LHCN-M2 (cell line): ENCODE measurements around the gene QRFPR. TPM values are rescaled to one million over a fixed set of nuclear protein-coding genes. Genes with fewer than 3 reads are reported as not detected.
"Not testable (repeated sequence)": the region's sequence is repeated elsewhere in the genome, so short reads cannot be mapped to it uniquely, and the experiment has no call there.

Experiments used
- DNase-seq: peaks from one replicate; pipeline ENCODE4 v3.0.0-alpha.2; 2012; ENCODE audit warnings: low read depth
- polyA plus RNA-seq: library from polyadenylated mRNA; unstranded; fragments of >200 nt; gene quantifications from one replicate; pipeline ENCODE4 v1.2.1, GENCODE V29; 2012; ENCODE audit warnings: missing spikeins
- total RNA-seq: library from RNA; depleted of rRNA; stranded (reverse); fragments of >200 nt; gene quantifications from 2 replicates; pipeline ENCODE4 v1.2.3, GENCODE V29; 2014; rRNA removed

The QRFPR gene
- total RNA-seq: not detected in 2 replicates
- not detected for polyA plus RNA-seq

GRCh38 chr4:121380776-121381462 lies at the start of gene QRFPR:
TSS of gene QRFPR (minus strand) at chr4:121381018. CDS start at chr4:121380647, 371 bp downstream.
- DNase-seq: no peak

DNA sequence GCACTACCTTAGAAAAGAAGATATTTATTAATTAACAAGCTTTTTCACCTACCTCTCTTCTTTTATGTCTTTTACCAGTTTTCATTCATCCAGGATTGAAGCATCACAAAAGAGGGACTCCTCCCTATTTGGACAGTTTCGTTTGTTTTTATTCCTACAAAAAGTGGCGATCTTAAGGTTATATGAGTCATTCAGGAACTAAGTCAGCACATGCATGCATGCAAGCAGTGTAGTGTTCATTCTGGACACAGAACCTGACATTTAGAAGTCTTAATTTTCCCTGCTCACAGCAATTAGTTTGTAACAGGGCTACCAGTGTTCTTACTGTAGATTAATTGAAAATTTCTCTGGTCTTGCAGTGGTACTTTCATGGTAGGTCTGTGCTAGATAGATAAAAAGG lies 47.9 kb upstream of the QRFPR start:
- DNase-seq: peak; percentile 19

DNA sequence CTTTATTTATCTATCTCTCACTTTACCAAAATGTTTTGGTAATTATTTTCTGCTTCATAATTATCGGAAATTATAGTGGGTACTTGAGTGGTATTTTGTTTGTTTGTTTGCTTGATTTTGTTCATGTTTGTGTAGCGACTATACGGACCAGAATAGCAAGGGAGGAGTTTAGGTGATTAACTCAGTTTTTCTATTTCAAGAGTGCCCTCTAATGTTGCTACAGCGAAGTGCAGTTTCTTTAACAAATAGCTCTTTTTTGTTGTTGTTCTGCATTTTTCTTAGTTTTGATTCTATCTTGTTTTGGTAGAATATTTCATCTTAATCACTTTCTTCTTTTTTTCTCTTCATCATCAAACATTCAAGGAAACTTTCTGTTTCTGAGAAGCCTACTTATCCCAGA lies 40.8 kb upstream of the QRFPR start:
- DNase-seq: no peak

DNA sequence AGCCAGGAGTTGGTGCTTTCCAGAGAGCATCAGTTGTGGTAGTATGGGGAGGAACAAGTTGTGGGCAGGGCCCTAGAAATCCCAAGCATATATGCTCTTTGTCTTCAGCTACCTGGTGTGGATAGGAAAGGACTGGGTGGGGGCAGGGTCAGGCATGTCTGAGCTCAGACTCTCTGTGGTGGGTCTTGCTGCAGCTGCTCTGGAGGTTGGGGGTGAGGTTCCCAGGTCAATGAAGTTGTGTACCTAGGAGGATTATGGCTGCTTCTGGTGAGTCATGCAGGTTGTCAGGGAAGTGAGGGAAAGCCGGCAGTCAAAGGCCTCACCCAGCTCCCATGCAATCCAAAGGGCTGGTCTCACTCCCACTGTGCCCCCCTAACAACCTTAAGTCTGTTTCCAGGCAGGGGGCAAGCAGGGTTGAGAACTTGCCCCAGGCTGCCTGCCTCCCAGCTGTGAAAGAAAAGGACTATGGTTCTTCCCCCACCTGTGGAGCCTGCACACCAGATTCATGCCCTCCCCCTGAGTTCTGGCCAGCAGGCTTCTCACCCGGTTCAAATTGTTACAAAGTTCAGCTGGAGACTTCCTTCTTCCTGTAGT lies 30.4 kb upstream of the QRFPR start:
- no peak for DNase-seq

- not testable (repeated sequence) for DNase-seq
Measured at GRCh38 chr4:121408567-121408966, 27.7 kb upstream of the QRFPR start.

- no peak for DNase-seq
Measured at GRCh38 chr4:121400632-121401031, 19.8 kb upstream of the QRFPR start.

DNA sequence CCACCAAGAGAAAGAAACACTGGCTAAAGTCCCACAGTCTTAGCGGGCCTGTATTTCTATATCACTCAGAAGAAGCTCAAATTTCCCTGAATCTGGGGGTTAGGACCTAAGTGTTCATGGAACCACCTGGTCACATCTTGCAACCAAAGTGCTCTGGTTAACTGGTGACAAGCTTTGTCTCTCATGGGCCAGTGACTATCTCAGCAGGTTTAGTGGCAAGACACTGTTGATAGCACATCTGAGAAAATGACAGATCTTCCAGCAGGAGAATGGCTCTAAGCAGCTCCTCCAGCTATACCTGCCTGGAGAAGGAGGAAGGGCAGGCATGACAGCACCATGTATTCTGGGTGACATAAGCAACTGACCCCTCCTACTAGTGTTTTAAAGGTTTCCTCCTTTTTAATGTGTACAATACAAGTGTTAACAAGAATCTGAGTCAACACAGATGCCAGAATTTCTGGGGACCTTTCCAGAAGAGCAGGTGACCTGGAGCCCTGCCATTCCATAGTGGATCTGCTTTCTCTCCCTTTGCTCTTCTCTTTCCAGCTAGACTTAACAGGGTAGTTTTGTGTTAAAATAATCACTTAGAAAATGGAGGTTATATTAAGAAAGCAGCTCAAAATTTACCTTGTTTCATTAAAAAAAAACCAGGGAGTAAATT lies 17.3 kb upstream of the QRFPR start:
- DNase-seq: no peak

GRCh38 chr4:121397434-121397833 lies 16.6 kb upstream of the QRFPR start:
- no peak for DNase-seq

GRCh38 chr4:121392426-121393086 lies 11.7 kb upstream of the QRFPR start:
- no peak for DNase-seq

- no peak for DNase-seq
Measured at GRCh38 chr4:121390335-121390734, 9.5 kb upstream of the QRFPR start.

DNA sequence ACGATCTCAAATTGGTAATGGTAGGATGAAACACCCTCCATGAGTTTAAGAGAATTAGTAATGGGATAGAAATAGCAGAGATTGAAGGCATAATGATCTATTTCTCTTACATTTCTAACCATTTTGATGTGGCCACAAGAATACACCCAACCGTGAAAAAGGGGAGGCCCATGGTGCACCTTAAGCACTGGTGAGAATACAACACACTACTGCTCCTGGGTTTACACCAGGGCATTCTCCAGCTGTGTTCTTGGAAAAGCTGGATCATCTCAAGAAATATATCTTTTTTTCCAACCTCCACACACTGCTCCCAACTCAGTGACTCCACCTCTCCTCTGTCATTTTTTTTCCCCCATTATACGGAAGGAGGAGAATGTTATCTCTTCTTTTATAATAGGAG lies 1.5 kb downstream of the QRFPR start:
- no peak for DNase-seq

GRCh38 chr4:121377076-121377475 lies 3.7 kb downstream of the QRFPR start:
- no peak for DNase-seq

DNA sequence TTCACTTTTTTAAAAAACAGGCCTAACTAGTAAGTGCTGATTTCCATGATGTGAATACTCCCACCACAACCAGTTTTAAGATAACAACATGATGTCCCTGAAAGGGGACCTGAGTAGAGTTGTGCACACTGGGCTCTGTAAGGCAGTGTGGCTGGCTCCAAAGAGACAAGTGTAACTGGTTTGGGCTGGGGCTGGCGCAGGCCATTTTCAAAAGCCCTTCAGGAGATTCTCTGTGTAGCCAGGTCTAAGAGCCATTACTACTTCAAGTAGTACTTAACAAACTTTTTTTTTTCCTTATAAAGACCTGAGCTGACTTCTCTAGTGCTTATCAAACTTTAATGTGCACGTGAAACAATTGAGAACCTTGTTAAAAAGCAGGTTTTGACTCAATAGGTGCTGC lies 4.3 kb downstream of the QRFPR start:
- DNase-seq: no peak

DNA sequence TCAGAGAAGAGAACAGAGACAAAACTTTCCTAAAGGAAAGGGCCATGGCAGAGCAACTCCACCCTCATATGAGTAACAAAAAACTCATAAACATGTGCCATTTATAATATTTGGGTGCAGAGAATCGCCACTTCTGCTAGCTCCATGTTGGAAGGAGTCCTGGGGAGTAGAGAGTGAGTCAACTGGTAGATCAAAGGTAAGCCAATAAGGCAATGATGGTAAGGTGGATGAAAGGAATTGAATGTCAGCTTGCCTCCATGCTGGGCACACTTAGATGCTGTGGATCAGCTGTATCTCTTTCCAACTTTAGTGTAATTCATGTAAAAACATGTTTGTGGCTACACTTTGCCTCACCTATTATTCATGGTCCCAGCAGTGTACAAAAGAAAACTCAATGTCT lies 4.7 kb downstream of the QRFPR start:
- DNase-seq: no peak

DNA sequence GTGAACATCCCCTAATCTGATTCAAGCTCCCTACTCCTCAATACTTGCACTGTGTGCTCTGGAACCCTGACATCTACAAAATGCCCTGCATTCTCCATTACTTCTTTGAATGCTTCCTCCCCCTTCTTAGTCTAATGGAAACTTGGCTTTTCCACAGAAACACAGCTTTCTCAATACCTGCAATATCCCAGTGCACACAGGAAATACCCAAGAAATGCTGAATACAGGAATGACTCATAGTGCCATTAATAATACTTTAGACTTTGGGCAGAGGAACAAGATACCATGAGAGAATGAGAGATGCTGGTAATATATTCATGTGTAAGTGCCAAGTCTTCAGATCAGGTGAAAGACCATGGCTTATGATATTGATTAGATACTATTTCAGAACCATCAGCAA lies 5.6 kb downstream of the QRFPR start:
- DNase-seq: peak; percentile 3

GRCh38 chr4:121373841-121374240 lies 7.0 kb downstream of the QRFPR start:
- no peak for DNase-seq

GRCh38 chr4:121370729-121371325 lies 10.0 kb downstream of the QRFPR start:
- DNase-seq: peak; percentile 37

DNA sequence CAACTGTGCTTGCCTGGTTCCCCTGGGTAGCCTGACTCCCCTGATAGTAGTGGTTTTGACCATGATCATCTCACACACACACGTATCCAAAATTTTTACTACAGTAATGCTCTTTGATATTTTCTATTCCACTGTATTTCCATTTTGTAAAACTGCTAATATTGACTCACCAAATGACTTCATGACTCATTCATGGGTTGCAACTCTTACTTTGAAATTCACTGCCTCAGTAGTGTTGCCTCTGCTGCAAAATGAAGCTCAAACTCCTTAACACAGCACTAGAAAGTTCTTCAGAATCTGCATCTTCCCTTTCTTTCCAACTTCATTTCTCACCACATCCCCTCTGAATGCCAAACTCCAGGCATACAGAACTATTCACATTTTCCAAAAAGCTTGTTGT lies 20.3 kb downstream of the QRFPR start:
- peak; percentile 19 for DNase-seq

GRCh38 chr4:121358473-121358872 lies 22.3 kb downstream of the QRFPR start:
- peak; percentile 34 for DNase-seq

DNA sequence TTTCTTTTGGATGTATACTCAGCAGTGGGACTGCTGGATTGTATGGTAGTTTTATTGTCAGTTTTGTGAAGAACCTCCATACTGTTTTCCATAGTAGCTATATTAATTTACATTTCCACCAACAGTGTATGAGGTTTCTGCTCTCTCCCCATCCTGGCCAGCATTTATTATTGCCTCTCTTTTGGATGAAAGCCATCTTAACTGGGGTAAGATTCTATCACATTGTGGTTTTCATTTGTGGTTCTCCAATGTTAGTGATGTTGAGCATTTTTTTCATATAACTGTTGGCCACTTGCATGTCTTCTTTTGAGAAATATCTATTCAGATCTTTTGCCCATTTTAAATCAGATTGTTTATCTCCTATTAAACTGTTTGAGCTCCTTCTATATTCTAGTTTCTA lies 27.6 kb downstream of the QRFPR start:
- peak; percentile 1 for DNase-seq

- no peak for DNase-seq
Measured at GRCh38 chr4:121344098-121344497, 36.7 kb downstream of the QRFPR start.

DNA sequence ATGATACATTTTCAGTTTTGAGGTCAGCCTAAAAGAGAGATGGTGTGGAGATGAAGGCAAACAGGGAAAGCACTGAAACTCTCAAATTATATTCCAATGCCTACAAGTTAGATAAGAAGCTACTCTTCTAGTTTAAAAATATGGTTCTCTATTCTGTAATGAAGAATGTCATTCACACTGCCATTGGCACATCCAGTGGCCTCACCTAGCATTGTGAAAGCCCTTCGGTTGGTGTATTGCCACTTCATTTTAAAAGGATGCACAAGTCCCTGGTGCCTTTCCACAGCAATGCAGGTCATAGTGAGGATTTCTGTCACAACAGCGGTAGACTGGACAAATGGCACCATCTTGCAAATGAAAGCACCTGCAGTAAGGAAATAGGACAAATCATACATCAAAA lies 40.6 kb downstream of the QRFPR start:
- DNase-seq: no peak
